Measurements from ENCODE around the gene FBXL7. TPM values are rescaled to one million over a fixed set of nuclear protein-coding genes. Genes with fewer than 3 reads are reported as not detected.

FBXL7 gene
- total RNA-seq, 4 donors from 2014 or later, result 5.7 to 47.4 (median 6.3) TPM

- in situ Hi-C loops (cut with MboI; ENCODE audit: low pct_ligation_motif_present in 1 of 4, low pct_unique_long_range_greater_than_20kb in 1 of 4, low sequenced_read_pairs in 3 of 4), result no loop called here
- Histone ChIP-seq H3K36me3 (no peaks in the 10 kb centered on the region), H3K27me3 (no peaks in the 10 kb centered on the region), H3K9me3 (no peaks in the 10 kb centered on the region), H3K4me1 (peaks cover 0 to 26% (median 3%) of the 10 kb centered on the region in 4 donors), H3K27ac (no peak overlapping the region), H3K4me3 (no peak overlapping the region)
- whole genome bisulfite sequencing, 2 donors (ENCODE audit: low coverage in 1 of 2), result 70 to 81% methylated on average over 3 to 10 of the region's 10 CpGs
- TF ChIP-seq CTCF (IDR thresholded peaks at IDR 0.05) (no peak), POLR2AphosphoS5 (IDR thresholded peaks at IDR 0.05) (no peak), EP300 (IDR thresholded peaks at IDR 0.05; ENCODE audit: low read depth) (no peak), POLR2A (IDR thresholded peaks at IDR 0.05) (no peak)
- no peak for DNase-seq
- intact Hi-C loops (cut with DNase I; ENCODE audit: low total_unique reads), result no loop called here
Measured at GRCh38 chr5:15577132-15577531, 77.2 kb downstream of the FBXL7 start.

GRCh38 chr5:15577831-15578230, 77.9 kb downstream of the FBXL7 start:
- no peak for DNase-seq
- H3K36me3 ChIP-seq, result no peaks in the 10 kb centered on the region
- H3K27me3 ChIP-seq, result no peaks in the 10 kb centered on the region
- H3K9me3 ChIP-seq, result no peaks in the 10 kb centered on the region
- 25 to 43% methylated on average over 2 of the region's 2 CpGs for WGBS, 2 donors (ENCODE audit: low coverage in 1 of 2)
- TF ChIP-seq POLR2A (IDR thresholded peaks at IDR 0.05) (no peak), EP300 (IDR thresholded peaks at IDR 0.05; ENCODE audit: low read depth) (no peak), CTCF (IDR thresholded peaks at IDR 0.05) (no peak), POLR2AphosphoS5 (IDR thresholded peaks at IDR 0.05) (no peak)
- H3K4me3 ChIP-seq, result no peak overlapping the region
- H3K4me1 ChIP-seq, result peaks cover 0 to 26% (median 3%) of the 10 kb centered on the region in 4 donors
- H3K27ac ChIP-seq, result no peak overlapping the region
- intact Hi-C loops (cut with DNase I; ENCODE audit: low total_unique reads), result no loop called here
- in situ Hi-C loops (cut with MboI; ENCODE audit: low pct_ligation_motif_present in 1 of 4, low pct_unique_long_range_greater_than_20kb in 1 of 4, low sequenced_read_pairs in 3 of 4), result no loop called here

GRCh38 chr5:15579193-15579990, 79.4 kb downstream of the FBXL7 start:
- intact Hi-C loops (cut with DNase I; ENCODE audit: low total_unique reads), result no loop called here

More at GRCh38 chr5:15579193-15579990, 79.4 kb downstream of the FBXL7 start:
- Histone ChIP-seq H3K27me3 (no peaks in the 10 kb centered on the region), H3K27ac (peak overlapping the region in 1 of 4 donors; percentile 39), H3K4me1 (peaks cover 0 to 14% (median 3%) of the 10 kb centered on the region in 4 donors), H3K36me3 (no peaks in the 10 kb centered on the region), H3K4me3 (no peak overlapping the region), H3K9me3 (peaks cover 0 to 2% of the 10 kb centered on the region in 2 donors)
- TF ChIP-seq EP300 (IDR thresholded peaks at IDR 0.05; ENCODE audit: low read depth) (no peak), POLR2A (IDR thresholded peaks at IDR 0.05) (no peak), POLR2AphosphoS5 (IDR thresholded peaks at IDR 0.05) (no peak), CTCF (IDR thresholded peaks at IDR 0.05) (no peak)
- WGBS, 2 donors (ENCODE audit: low coverage in 1 of 2), result 64 to 67% methylated on average over 3 of the region's 3 CpGs
- no peak for DNase-seq
- in situ Hi-C loops (cut with MboI; ENCODE audit: low pct_ligation_motif_present in 1 of 4, low pct_unique_long_range_greater_than_20kb in 1 of 4, low sequenced_read_pairs in 3 of 4), result no loop called here

Data from transverse colon (tissue), 4 donors.